ENCODE data around the gene CARS2.
"Not testable (repeated sequence)": the region's sequence is repeated elsewhere in the genome, so short reads cannot be mapped to it uniquely, and the experiment has no call there.

Gene CARS2

GRCh38 chr13:110610955-110611595 is 94.8 kb downstream of the CARS2 start:
- H3K27ac ChIP-seq, result no peak overlapping the region

GRCh38 chr13:110607675-110608224 is 98.2 kb downstream of the CARS2 start:
- H3K4me3 ChIP-seq (ENCODE audit: low read depth in 1 of 2, low read length in 1 of 2), result no peak overlapping the region
- no peaks in the 10 kb centered on the region for H3K4me1 ChIP-seq (ENCODE audit: control insufficient read depth in 1 of 2, insufficient read depth in 1 of 2, low read depth in 1 of 2, low read length in 1 of 2)
- H3K27me3 ChIP-seq, result peaks cover 6% of the 10 kb centered on the region
- no peak overlapping the region for H3K27ac ChIP-seq
- no peak for TF ChIP-seq CTCF (IDR thresholded peaks at IDR 0.05)
- no peaks in the 10 kb centered on the region for H3K36me3 ChIP-seq
- H3K9me3 ChIP-seq, result no peaks in the 10 kb centered on the region

More at GRCh38 chr13:110610955-110611595, 94.8 kb downstream of the CARS2 start:
- Histone ChIP-seq H3K36me3 (no peaks in the 10 kb centered on the region), H3K4me3 (ENCODE audit: low read depth in 1 of 2, low read length in 1 of 2) (no peak overlapping the region), H3K9me3 (no peaks in the 10 kb centered on the region), H3K4me1 (ENCODE audit: control insufficient read depth in 1 of 2, insufficient read depth in 1 of 2, low read depth in 1 of 2, low read length in 1 of 2) (peaks cover 8 to 9% of the 10 kb centered on the region in 2 experiments), H3K27me3 (peaks cover 30% of the 10 kb centered on the region)
- no peak for TF ChIP-seq CTCF (IDR thresholded peaks at IDR 0.05)

- H3K4me1 ChIP-seq (ENCODE audit: control insufficient read depth in 1 of 2, insufficient read depth in 1 of 2, low read depth in 1 of 2, low read length in 1 of 2); H3K9me3 ChIP-seq; H3K27me3 ChIP-seq; H3K36me3 ChIP-seq; H3K27ac ChIP-seq; H3K4me3 ChIP-seq (ENCODE audit: low read depth in 1 of 2, low read length in 1 of 2): not testable (repeated sequence)
Observed at GRCh38 chr13:110606281-110606680, 99.6 kb downstream of the CARS2 start.

GRCh38 chr13:110605132-110605531 is 100.8 kb downstream of the CARS2 start:
- Histone ChIP-seq H3K9me3 (no peaks in the 10 kb centered on the region), H3K27ac (no peak overlapping the region), H3K4me3 (ENCODE audit: low read depth in 1 of 2, low read length in 1 of 2) (no peak overlapping the region), H3K4me1 (ENCODE audit: control insufficient read depth in 1 of 2, insufficient read depth in 1 of 2, low read depth in 1 of 2, low read length in 1 of 2) (no peaks in the 10 kb centered on the region), H3K27me3 (peaks cover 6% of the 10 kb centered on the region), H3K36me3 (no peaks in the 10 kb centered on the region)
- TF ChIP-seq CTCF (IDR thresholded peaks at IDR 0.05), result no peak

- Histone ChIP-seq H3K36me3 (no peaks in the 10 kb centered on the region), H3K9me3 (no peaks in the 10 kb centered on the region), H3K27ac (no peak overlapping the region), H3K27me3 (peaks cover 5% of the 10 kb centered on the region), H3K4me3 (ENCODE audit: low read depth in 1 of 2, low read length in 1 of 2) (no peak overlapping the region), H3K4me1 (ENCODE audit: control insufficient read depth in 1 of 2, insufficient read depth in 1 of 2, low read depth in 1 of 2, low read length in 1 of 2) (no peaks in the 10 kb centered on the region)
- TF ChIP-seq CTCF (IDR thresholded peaks at IDR 0.05), result no peak
Observed at GRCh38 chr13:110600980-110601379, 104.9 kb downstream of the CARS2 start.

GRCh38 chr13:110600261-110600819 is 105.6 kb downstream of the CARS2 start:
- TF ChIP-seq CTCF (IDR thresholded peaks at IDR 0.05), result no peak
- Histone ChIP-seq H3K4me3 (ENCODE audit: low read depth in 1 of 2, low read length in 1 of 2) (no peak overlapping the region), H3K4me1 (ENCODE audit: control insufficient read depth in 1 of 2, insufficient read depth in 1 of 2, low read depth in 1 of 2, low read length in 1 of 2) (no peaks in the 10 kb centered on the region), H3K27me3 (peaks cover 5% of the 10 kb centered on the region), H3K27ac (no peak overlapping the region), H3K9me3 (no peaks in the 10 kb centered on the region), H3K36me3 (no peaks in the 10 kb centered on the region)
